ENCODE measurements around the gene IL1RAPL1. TPM values are rescaled to one million over a fixed set of nuclear protein-coding genes. Genes with fewer than 3 reads are reported as not detected.

The IL1RAPL1 gene
- total and polyA plus RNA-seq, 2 donors (not counting 3 experiments of a cell fraction or from before 2014, with no cell fraction given), result 0.79 to 1.3 TPM

DNA sequence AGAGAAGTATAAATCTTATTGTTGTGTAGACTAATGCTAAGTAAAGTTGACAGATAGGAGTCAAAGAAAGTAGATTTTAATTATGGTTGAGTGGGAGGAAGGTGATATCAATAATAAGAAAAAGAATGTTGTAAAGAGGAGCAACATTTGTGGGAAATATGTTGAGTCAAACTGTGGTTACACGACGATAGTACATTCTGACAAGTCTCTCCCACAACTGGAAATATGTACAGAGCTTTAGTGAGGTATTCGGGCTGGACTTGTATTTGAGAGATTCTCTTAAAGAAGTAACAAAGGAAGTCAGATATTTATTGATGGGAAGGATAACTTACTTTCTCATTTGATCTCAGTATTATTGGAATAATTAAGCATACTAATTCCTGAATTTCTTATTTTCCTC is 1102.8 kb downstream of the IL1RAPL1 start:
- Histone ChIP-seq H3K9me1 (replicated peaks; ENCODE audit: control insufficient read depth, extremely low read depth, insufficient read depth, low read length) (no peaks in the 10 kb centered on the region), H3K27me3 (ENCODE audit: control insufficient read depth in 2 of 2, insufficient read depth in 2 of 2, low read length in 2 of 2) (no peaks in the 10 kb centered on the region), H3K4me1 (ENCODE audit: control insufficient read depth, extremely low read depth, insufficient read depth, low read length) (peaks cover 5% of the 10 kb centered on the region), H2AFZ (ENCODE audit: low read depth, low read length) (no peak overlapping the region), H3K27ac (ENCODE audit: insufficient read depth, low read depth, low read length) (no peak overlapping the region), H3K4me3 (replicated peaks in 1 of 3; ENCODE audit: insufficient read depth in 1 of 3, low read depth in 1 of 3, low read length in 3 of 3) (no peak overlapping the region), H3K36me3 (ENCODE audit: control insufficient read depth in 2 of 2, extremely low read depth in 1 of 2, insufficient read depth in 2 of 2, low read length in 2 of 2) (no peaks in the 10 kb centered on the region), H3K79me2 (ENCODE audit: control insufficient read depth, insufficient read depth, low read length) (no peaks in the 10 kb centered on the region), H3K9ac (replicated peaks; ENCODE audit: extremely low read depth, insufficient read depth, low read length) (no peak overlapping the region), H4K20me1 (replicated peaks; ENCODE audit: control insufficient read depth, extremely low read depth, insufficient read depth, low read length) (no peaks in the 10 kb centered on the region), H3K4me2 (ENCODE audit: insufficient read depth, low read length) (peak overlapping the region; percentile 24), H3K9me3 (replicated peaks; ENCODE audit: control insufficient read depth, insufficient read depth, low read length) (no peaks in the 10 kb centered on the region)
- ChIA-PET POLR2A (no interaction called here), CTCF (no interaction called here)
- dilution Hi-C loops (cut with MboI; ENCODE audit: extremely low pct_ligation_motif_present, low sequenced_read_pairs), result no loop called here
- intact Hi-C loops (cut with micrococcal nuclease), result no loop called here
- TF ChIP-seq FOS (IDR thresholded peaks at IDR 0.05; ENCODE audit: borderline replicate concordance, insufficient read depth, low read length) (no peak), GATA2 (IDR thresholded peaks at IDR 0.05; ENCODE audit: insufficient read depth, insufficient read length, low read depth, low read length) (no peak), MYC (IDR thresholded peaks at IDR 0.05; ENCODE audit: low read depth, low read length) (no peak), POLR2A (IDR thresholded peaks at IDR 0.05; ENCODE audit: low read depth, low read length) (no peak), POLR2AphosphoS5 (IDR thresholded peaks at IDR 0.05; ENCODE audit: insufficient read depth, low read depth, low read length) (no peak), EZH2 (IDR thresholded peaks at IDR 0.05; ENCODE audit: borderline replicate concordance, low read depth, low read length, severe bottlenecking) (no peak), JUN (IDR thresholded peaks at IDR 0.05; ENCODE audit: borderline replicate concordance, insufficient read depth, insufficient read length, low read depth) (no peak), CTCF (IDR thresholded peaks at IDR 0.05; ENCODE audit: extremely low read depth in 1 of 2, insufficient read depth in 1 of 2, low read depth in 1 of 2, low read length in 2 of 2) (no peak), MAX (IDR thresholded peaks at IDR 0.05; ENCODE audit: insufficient read depth, insufficient read length) (no peak)
- peak; percentile 12 for FAIRE-seq
- BruUV-seq (replicated peaks), result no TSS peak
- peak; percentile 29 for DNase-seq (ENCODE audit: low read depth, low spot score)

All from endothelial cell of umbilical vein (primary cell).